ENCODE measurements around the gene DYNC1I1. TPM values are rescaled to one million over a fixed set of nuclear protein-coding genes. Genes with fewer than 3 reads are reported as not detected.

Gene DYNC1I1
- total RNA-seq, 1 donor from 2014 or later, result 4.4 TPM

DNA sequence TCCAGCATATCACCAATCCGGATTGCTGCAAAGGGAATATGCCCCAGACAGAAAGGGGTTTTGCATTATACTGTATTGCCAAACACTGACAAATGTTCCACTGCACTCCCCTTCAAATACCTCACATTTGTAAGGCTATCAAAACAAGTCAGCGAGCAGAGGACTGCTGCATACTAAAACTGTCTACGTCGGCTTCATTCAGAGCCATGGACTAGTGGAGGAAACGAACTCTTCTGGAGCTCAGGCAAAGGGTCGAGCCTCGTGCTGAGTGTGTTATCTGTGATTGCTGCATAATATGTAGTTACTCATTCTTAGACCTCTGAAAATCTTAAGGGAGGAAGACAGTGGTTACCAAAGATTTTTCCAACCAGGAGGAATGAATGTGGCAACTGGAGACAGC lies 200.2 kb downstream of the DYNC1I1 start:
- Mint-ChIP-seq H3K4me3 (no peak overlapping the region), H3K4me1 (peaks cover 9% of the 10 kb centered on the region), H3K27me3 (ENCODE audit: low read depth) (peaks cover 14% of the 10 kb centered on the region), H3K27ac (no peak overlapping the region), H3K9me3 (no peaks in the 10 kb centered on the region), H3K36me3 (no peaks in the 10 kb centered on the region)
- DNase-seq (ENCODE audit: low spot score in 2 of 2, unreplicated experiment in 2 of 2), result no peak
- TF ChIP-seq, protein P1, sequence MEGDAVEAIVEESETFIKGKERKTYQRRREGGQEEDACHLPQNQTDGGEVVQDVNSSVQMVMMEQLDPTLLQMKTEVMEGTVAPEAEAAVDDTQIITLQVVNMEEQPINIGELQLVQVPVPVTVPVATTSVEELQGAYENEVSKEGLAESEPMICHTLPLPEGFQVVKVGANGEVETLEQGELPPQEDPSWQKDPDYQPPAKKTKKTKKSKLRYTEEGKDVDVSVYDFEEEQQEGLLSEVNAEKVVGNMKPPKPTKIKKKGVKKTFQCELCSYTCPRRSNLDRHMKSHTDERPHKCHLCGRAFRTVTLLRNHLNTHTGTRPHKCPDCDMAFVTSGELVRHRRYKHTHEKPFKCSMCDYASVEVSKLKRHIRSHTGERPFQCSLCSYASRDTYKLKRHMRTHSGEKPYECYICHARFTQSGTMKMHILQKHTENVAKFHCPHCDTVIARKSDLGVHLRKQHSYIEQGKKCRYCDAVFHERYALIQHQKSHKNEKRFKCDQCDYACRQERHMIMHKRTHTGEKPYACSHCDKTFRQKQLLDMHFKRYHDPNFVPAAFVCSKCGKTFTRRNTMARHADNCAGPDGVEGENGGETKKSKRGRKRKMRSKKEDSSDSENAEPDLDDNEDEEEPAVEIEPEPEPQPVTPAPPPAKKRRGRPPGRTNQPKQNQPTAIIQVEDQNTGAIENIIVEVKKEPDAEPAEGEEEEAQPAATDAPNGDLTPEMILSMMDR (IDR thresholded peaks at IDR 0.05; ENCODE audit: unreplicated experiment), result no peak

DNA sequence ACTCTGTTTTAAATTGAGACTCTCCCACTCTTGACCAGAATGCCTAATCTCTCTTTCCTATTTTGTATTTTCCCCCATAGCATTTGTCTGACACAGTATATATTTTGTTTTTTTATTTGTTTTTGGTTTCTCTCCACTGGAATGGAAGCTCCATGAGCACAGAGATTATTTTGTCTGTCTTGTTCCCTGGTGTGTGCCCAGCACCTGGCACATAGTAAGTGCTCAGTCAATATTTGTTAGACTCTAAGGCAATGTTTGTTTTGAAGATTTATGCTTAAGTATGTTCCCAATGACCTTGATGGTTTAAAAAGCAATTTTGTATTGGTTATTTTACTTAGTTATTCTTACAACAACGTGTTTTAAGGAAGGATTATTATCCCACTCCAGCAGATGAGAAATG lies 201.8 kb downstream of the DYNC1I1 start:
- no peaks in the 10 kb centered on the region for H3K9me3 Mint-ChIP-seq
- no peaks in the 10 kb centered on the region for H3K36me3 Mint-ChIP-seq
- peaks cover 16% of the 10 kb centered on the region for H3K27me3 Mint-ChIP-seq (ENCODE audit: low read depth)
- no peak for DNase-seq (ENCODE audit: low spot score in 2 of 2, unreplicated experiment in 2 of 2)
- TF ChIP-seq, protein P1 (IDR thresholded peaks at IDR 0.05; ENCODE audit: unreplicated experiment), result no peak
- H3K4me3 Mint-ChIP-seq, result no peak overlapping the region
- peaks cover 9% of the 10 kb centered on the region for H3K4me1 Mint-ChIP-seq
- H3K27ac Mint-ChIP-seq, result no peak overlapping the region

DNA sequence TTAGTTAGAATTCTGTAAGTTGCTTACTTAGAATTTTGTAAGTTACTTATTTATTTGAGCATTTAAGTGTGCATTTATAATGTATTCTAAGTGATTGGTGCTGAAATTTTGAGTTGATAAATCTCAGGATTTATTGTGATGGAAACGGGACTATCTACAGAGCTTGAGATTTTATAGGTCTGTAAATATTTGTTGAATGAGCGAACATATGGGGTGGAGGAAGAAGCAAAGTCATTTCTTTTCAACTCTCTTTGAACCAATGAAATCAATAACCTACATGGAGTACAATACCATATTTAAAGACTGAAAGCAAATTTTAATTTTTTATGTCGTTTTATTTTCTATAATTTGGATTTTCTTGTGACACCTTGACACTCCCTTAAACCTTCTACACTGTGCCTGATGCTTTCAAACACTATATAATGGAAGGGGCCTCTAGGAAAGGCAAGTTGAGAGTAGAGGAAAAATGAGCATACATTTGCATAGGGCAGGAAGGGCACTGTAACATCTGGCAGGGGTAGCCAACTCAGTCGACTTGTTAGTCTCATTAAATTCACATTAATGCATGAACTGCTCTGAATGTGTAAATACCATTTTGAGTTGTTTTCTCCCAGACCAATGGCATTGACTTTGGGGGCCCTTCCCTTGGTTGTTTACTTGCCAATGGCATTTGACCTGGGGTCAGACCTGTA lies 204.2 kb downstream of the DYNC1I1 start:
- TF ChIP-seq, protein P1 (IDR thresholded peaks at IDR 0.05; ENCODE audit: unreplicated experiment), result no peak
- DNase-seq (ENCODE audit: low spot score in 2 of 2, unreplicated experiment in 2 of 2), result no peak
- no peak overlapping the region for H3K27ac Mint-ChIP-seq
- peaks cover 12% of the 10 kb centered on the region for H3K27me3 Mint-ChIP-seq (ENCODE audit: low read depth)
- no peaks in the 10 kb centered on the region for H3K9me3 Mint-ChIP-seq
- no peaks in the 10 kb centered on the region for H3K36me3 Mint-ChIP-seq
- H3K4me1 Mint-ChIP-seq, result peaks cover 16% of the 10 kb centered on the region
- H3K4me3 Mint-ChIP-seq, result no peak overlapping the region

DNA sequence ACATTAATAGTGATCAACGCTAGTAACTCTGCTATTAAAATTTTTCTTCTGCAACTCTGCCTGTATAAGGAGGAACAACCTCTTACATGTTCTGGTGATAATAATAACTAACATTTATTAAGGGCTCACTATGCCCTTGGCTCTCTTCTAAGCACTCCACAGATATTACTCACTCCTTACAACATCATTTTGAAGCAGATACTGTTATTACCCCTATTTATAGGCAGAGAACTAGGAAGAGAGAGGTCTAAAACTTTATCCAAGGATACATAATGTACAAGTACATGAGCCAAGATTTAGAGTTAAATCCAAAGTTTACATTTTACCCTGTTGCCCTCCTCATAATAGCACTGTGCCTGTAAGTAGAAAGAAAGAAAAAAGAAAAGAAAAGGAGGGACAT lies 205.6 kb downstream of the DYNC1I1 start:
- Mint-ChIP-seq H3K27ac (no peak overlapping the region), H3K9me3 (no peaks in the 10 kb centered on the region), H3K4me3 (no peak overlapping the region), H3K4me1 (peaks cover 10% of the 10 kb centered on the region), H3K36me3 (no peaks in the 10 kb centered on the region), H3K27me3 (ENCODE audit: low read depth) (peaks cover 5% of the 10 kb centered on the region)
- no peak for DNase-seq (ENCODE audit: low spot score in 2 of 2, unreplicated experiment in 2 of 2)
- TF ChIP-seq, protein P1 (IDR thresholded peaks at IDR 0.05; ENCODE audit: unreplicated experiment), result no peak

DNA sequence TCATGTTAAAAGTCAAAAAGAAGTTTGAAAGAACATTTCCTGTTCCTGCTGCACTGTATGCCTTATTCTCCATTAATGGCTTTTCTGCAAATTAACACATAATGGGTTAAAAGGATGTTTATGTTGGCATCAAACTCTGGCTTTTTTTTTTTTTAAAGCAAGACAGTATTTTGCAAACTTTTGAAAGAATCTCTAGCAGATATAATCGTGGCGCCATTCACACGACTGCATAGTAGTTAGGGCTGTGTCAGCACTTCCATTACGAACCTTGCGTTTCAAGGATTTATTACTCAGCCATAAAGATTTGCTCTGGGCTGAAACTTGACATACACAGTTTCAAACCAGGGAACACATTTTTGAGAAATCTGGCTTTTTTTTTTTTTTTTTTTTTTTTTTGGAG lies 207.8 kb downstream of the DYNC1I1 start:
- no peaks in the 10 kb centered on the region for H3K9me3 Mint-ChIP-seq
- H3K27me3 Mint-ChIP-seq (ENCODE audit: low read depth), result peaks cover 7% of the 10 kb centered on the region
- H3K4me3 Mint-ChIP-seq, result no peak overlapping the region
- peaks cover 8% of the 10 kb centered on the region for H3K4me1 Mint-ChIP-seq
- TF ChIP-seq, protein P1 (IDR thresholded peaks at IDR 0.05; ENCODE audit: unreplicated experiment), result no peak
- H3K27ac Mint-ChIP-seq, result no peak overlapping the region
- no peak for DNase-seq (ENCODE audit: low spot score in 2 of 2, unreplicated experiment in 2 of 2)
- H3K36me3 Mint-ChIP-seq, result no peaks in the 10 kb centered on the region

Data from mesothelial cell of epicardium (in vitro differentiated cells).